ENCODE results near the gene AMD1.

Gene AMD1

GRCh38 chr6:110939429-110940200, 65.0 kb downstream of the AMD1 start:
- no peak for DNase-seq

- no peak for DNase-seq
These were observed 70.1 kb downstream of the AMD1 start for GRCh38 chr6:110944681-110945151.

All from midbrain (tissue), 1 donor.